OCI-LY1 (cell line): ENCODE measurements around the gene TRIM28.

Experiments used
- H2AFZ ChIP-seq: fragments of 200-600 bp; sonication (generic), shearing (Covaris generic); 2 replicates; pipeline ENCODE4 v1.6.0; 2014; ENCODE audit warnings: antibody characterized with exemption, mild to moderate bottlenecking, low read length
- H3F3A ChIP-seq: fragments of 200-600 bp; sonication (generic), shearing (Covaris generic); 2 replicates; pipeline ENCODE4 v1.6.0; 2014; ENCODE audit warnings: mild to moderate bottlenecking, antibody characterized with exemption, low read length, moderate library complexity; ENCODE audit not compliant: insufficient read depth
- H3K27ac ChIP-seq: fragments of 200-600 bp; sonication (generic); 2 replicates; pipeline ENCODE4 v1.5.1; 2014; ENCODE audit warnings: low read length, mixed run types, mild to moderate bottlenecking, low read depth; ENCODE audit not compliant: poor library complexity, severe bottlenecking
- H3K27me3 ChIP-seq: fragments of 200-600 bp; sonication (generic); 2 replicates; pipeline ENCODE4 v1.6.0; 2014; ENCODE audit warnings: antibody characterized with exemption, mild to moderate bottlenecking, low read length, moderate library complexity; ENCODE audit not compliant: insufficient read depth
- H3K36me3 ChIP-seq: fragments of 200-600 bp; sonication (generic); 2 replicates; pipeline ENCODE4 v1.6.1; 2014; ENCODE audit warnings: mild to moderate bottlenecking, antibody characterized with exemption, low read length, moderate library complexity, mixed read lengths; ENCODE audit not compliant: insufficient read depth
- H3K4me1 ChIP-seq: fragments of 200-600 bp; sonication (generic); 2 replicates; pipeline ENCODE4 v1.5.1; 2014; ENCODE audit warnings: mild to moderate bottlenecking, low read length, moderate library complexity; ENCODE audit not compliant: insufficient read depth, severe bottlenecking
- H3K4me2 ChIP-seq: fragments of 200-600 bp; sonication (generic), shearing (Covaris generic); 2 replicates; pipeline ENCODE4 v1.6.1; 2014; ENCODE audit warnings: low read length
- H3K4me3 ChIP-seq: fragments of 200-600 bp; sonication (generic); 2 replicates; pipeline ENCODE4 v1.5.1; 2014; ENCODE audit warnings: low read length, low read depth, mild to moderate bottlenecking, mixed read lengths; ENCODE audit not compliant: poor library complexity, severe bottlenecking
- H3K79me2 ChIP-seq: fragments of 200-600 bp; shearing (Covaris generic); 2 replicates; pipeline ENCODE4 v1.6.1; 2016; ENCODE audit warnings: mixed run types, low read length, mixed read lengths; ENCODE audit not compliant: insufficient read depth
- H3K9ac ChIP-seq: fragments of 200-600 bp; sonication (generic), shearing (Covaris generic); 2 replicates; pipeline ENCODE4 v1.6.1; 2014; ENCODE audit warnings: mild to moderate bottlenecking, low read length, mixed read lengths
- H3K9me2 ChIP-seq: fragments of 200-600 bp; sonication (generic), shearing (Covaris generic); 2 replicates; pipeline ENCODE4 v1.6.1; 2014; ENCODE audit warnings: low read depth, mild to moderate bottlenecking, low read length, mixed read lengths
- H3K9me3 ChIP-seq: fragments of 200-600 bp; shearing (Covaris generic); 2 replicates; pipeline ENCODE4 v1.6.1; 2014; ENCODE audit warnings: low read length, mixed read lengths
- H4K20me1 ChIP-seq: fragments of 200-600 bp; sonication (generic), shearing (Covaris generic); 2 replicates; pipeline ENCODE4 v1.6.0; 2016; ENCODE audit warnings: mild to moderate bottlenecking, low read length; ENCODE audit not compliant: insufficient read depth
- CTCF ChIP-seq: fragments of 200-600 bp; sonication (generic), shearing (Covaris generic); IDR thresholded peaks from 2 replicates; pipeline ENCODE4 v1.5.1; 2017; ENCODE audit warnings: mild to moderate bottlenecking, antibody characterized with exemption, low read length, moderate library complexity, mixed read lengths
- EZH2 ChIP-seq: fragments of 200-600 bp; sonication (generic), shearing (Covaris generic); IDR thresholded peaks from 2 replicates; pipeline ENCODE4 v1.8.0; 2017; ENCODE audit warnings: borderline replicate concordance, mixed run types, mild to moderate bottlenecking, antibody characterized with exemption, low read length, moderate library complexity, mixed read lengths

The TRIM28 gene

GRCh38 chr19:58582985-58583384 is 39.1 kb downstream of the TRIM28 start:
- Histone ChIP-seq H3K9me2 (no peaks in the 10 kb centered on the region), H3K36me3 (peaks cover 8% of the 10 kb centered on the region; the same call in 1 of the 2 replicates), H3K27ac (no peak overlapping the region), H3K27me3 (no peaks in the 10 kb centered on the region), H3K9me3 (no peaks in the 10 kb centered on the region), H3F3A (0 out of 2 replicates have a peak, but pooled peaks cover 3% of the 10 kb centered on the region), H3K79me2 (no peaks in the 10 kb centered on the region), H3K4me1 (peaks cover 15% of the 10 kb centered on the region), H2AFZ (no peak overlapping the region), H3K4me3 (no peak overlapping the region), H3K9ac (no peak overlapping the region), H3K4me2 (no peak overlapping the region), H4K20me1 (no peaks in the 10 kb centered on the region)
- TF ChIP-seq CTCF (no peak), EZH2 (no peak)

- TF ChIP-seq EZH2 (no peak), CTCF (no peak)
- H3K27ac ChIP-seq, result no peak overlapping the region
- H3K27me3 ChIP-seq, result no peaks in the 10 kb centered on the region
- peaks cover 5% of the 10 kb centered on the region for H3K4me1 ChIP-seq
- no peaks in the 10 kb centered on the region for H4K20me1 ChIP-seq
- H3K4me3 ChIP-seq, result no peak overlapping the region
- H3K79me2 ChIP-seq, result no peaks in the 10 kb centered on the region
- no peak overlapping the region for H2AFZ ChIP-seq
- H3K36me3 ChIP-seq, result peaks cover 8% of the 10 kb centered on the region; the same call in 1 of the 2 replicates
- no peaks in the 10 kb centered on the region for H3K9me3 ChIP-seq
- no peaks in the 10 kb centered on the region for H3K9me2 ChIP-seq
- no peak overlapping the region for H3K4me2 ChIP-seq
- no peak overlapping the region for H3K9ac ChIP-seq
- no peaks in the 10 kb centered on the region for H3F3A ChIP-seq
Measured at GRCh38 chr19:58584498-58585441, 40.9 kb downstream of the TRIM28 start.

GRCh38 chr19:58585442-58586132 is 41.7 kb downstream of the TRIM28 start:
- Histone ChIP-seq H2AFZ (no peak overlapping the region), H3K9ac (no peak overlapping the region), H3F3A (no peaks in the 10 kb centered on the region), H4K20me1 (no peaks in the 10 kb centered on the region), H3K27me3 (no peaks in the 10 kb centered on the region), H3K79me2 (no peaks in the 10 kb centered on the region), H3K27ac (no peak overlapping the region), H3K9me3 (no peaks in the 10 kb centered on the region), H3K4me3 (no peak overlapping the region), H3K9me2 (no peaks in the 10 kb centered on the region), H3K36me3 (peaks cover 8% of the 10 kb centered on the region; the same call in 1 of the 2 replicates), H3K4me2 (no peak overlapping the region), H3K4me1 (peaks cover 5% of the 10 kb centered on the region)
- TF ChIP-seq CTCF (no peak), EZH2 (no peak)
